ENCODE data around the gene SCUBE1.
A peak's percentile ranks its signal among the peaks of the same experiment; 100 is the strongest.

SCUBE1 gene

DNA sequence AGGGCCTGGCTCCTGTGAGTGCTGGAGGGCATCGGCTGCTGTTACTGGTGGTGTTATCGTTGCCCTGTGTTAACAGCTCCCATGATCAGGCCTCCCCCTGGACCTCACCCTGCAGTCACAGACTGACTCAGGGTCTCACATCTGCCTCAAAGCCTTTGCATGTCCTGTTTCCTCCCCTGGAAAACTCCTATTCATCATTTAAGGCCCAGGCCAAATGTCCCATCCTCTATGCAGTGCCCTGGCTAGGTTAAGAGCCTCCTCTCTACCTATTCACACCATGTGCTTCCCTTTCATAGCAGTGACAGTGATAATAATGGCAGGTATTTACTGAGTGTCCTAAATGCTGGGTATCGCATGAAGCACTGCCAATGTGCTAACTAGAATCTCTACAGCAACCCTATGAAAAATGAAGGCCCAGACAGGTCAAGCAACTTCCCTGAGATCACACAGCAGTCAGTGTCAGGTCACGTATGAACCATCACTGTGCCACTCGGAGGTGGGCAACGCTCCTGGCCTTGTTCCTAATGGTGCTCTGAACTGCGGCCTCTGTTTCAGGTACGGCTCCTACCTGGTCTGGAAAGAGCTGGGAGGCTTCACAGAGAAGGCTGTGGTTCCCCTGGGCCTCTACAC, 182.6 kb downstream of the SCUBE1 start:
- no peak overlapping the region for H3K4me3 ChIP-seq (replicated peaks; ENCODE audit: low read depth, low read length)
- DNase-seq (ENCODE audit: low read depth), result no peak
- TF ChIP-seq, protein P1, sequence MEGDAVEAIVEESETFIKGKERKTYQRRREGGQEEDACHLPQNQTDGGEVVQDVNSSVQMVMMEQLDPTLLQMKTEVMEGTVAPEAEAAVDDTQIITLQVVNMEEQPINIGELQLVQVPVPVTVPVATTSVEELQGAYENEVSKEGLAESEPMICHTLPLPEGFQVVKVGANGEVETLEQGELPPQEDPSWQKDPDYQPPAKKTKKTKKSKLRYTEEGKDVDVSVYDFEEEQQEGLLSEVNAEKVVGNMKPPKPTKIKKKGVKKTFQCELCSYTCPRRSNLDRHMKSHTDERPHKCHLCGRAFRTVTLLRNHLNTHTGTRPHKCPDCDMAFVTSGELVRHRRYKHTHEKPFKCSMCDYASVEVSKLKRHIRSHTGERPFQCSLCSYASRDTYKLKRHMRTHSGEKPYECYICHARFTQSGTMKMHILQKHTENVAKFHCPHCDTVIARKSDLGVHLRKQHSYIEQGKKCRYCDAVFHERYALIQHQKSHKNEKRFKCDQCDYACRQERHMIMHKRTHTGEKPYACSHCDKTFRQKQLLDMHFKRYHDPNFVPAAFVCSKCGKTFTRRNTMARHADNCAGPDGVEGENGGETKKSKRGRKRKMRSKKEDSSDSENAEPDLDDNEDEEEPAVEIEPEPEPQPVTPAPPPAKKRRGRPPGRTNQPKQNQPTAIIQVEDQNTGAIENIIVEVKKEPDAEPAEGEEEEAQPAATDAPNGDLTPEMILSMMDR (IDR thresholded peaks at IDR 0.05; ENCODE audit: low read length, missing control alignments), result no peak

DNA sequence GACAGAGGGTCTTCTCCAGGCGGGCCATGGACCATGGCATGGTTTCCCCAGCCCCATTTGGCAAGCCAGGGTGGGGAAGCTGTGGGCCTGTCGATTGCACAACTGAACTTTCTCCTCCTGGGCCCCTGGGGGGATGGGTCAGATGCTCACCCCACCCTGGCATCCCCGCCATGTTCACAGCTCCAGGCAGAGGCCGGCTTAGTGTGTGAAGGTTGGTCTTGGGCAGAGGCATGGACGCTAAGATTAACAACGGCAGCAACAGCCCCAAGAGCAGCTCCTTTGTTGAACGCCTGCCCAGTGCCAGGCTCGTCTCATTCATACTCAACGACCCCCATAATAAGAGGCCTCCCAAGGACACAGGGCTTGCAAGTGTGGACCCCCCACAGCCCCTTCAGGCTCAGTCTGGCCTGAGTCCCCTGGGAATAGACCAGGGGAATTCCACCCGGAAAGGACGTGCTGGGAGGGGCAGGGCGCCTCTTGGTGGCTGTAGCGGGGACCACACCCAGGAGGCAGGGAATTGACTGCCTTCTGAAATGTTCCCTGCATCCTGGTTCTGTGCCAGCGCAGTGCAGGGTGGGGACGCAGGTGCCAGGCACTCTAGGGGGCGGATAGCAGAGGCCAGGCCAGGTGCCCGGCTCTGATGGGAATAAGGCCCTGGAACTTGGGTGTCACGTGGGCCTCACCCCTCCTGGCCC, 183.5 kb downstream of the SCUBE1 start:
- TF ChIP-seq, protein P1 (IDR thresholded peaks at IDR 0.05; ENCODE audit: low read length, missing control alignments), result peak; percentile 22
- peak; percentile 20 for DNase-seq (ENCODE audit: low read depth)
- no peak overlapping the region for H3K4me3 ChIP-seq (replicated peaks; ENCODE audit: low read depth, low read length)

DNA sequence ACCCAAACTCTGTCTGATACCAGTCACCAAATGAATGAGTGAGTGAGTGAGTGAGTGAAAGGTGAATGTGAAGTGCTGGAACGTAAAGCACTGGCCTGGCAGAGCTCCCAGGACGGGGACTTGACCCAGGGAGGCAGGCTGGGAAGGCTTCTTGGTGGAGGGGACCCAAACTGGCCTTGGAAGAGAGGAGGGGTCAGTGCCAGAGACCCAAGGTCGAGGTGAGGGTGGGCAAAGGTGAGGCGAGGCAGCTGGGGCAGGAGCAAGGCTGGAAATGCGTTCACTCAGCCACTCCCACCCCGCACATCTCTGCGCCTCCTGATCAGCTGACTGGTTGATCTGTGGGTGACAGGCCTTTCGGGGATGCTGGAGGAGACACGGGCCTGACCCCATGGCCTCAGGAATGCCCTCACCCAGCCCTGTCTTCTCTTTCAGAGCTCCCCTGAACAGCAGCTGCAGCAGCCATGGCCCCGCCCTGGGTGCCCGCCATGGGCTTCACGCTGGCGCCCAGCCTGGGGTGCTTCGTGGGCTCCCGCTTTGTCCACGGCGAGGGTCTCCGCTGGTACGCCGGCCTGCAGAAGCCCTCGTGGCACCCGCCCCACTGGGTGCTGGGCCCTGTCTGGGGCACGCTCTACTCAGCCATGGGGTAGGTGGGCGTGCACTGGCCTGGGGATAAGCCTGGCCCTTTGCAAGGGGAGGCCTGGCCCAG, 184.2 kb downstream of the SCUBE1 start:
- TF ChIP-seq, protein P1 (IDR thresholded peaks at IDR 0.05; ENCODE audit: low read length, missing control alignments), result no peak
- H3K4me3 ChIP-seq (replicated peaks; ENCODE audit: low read depth, low read length), result no peak overlapping the region
- DNase-seq (ENCODE audit: low read depth), result no peak

DNA sequence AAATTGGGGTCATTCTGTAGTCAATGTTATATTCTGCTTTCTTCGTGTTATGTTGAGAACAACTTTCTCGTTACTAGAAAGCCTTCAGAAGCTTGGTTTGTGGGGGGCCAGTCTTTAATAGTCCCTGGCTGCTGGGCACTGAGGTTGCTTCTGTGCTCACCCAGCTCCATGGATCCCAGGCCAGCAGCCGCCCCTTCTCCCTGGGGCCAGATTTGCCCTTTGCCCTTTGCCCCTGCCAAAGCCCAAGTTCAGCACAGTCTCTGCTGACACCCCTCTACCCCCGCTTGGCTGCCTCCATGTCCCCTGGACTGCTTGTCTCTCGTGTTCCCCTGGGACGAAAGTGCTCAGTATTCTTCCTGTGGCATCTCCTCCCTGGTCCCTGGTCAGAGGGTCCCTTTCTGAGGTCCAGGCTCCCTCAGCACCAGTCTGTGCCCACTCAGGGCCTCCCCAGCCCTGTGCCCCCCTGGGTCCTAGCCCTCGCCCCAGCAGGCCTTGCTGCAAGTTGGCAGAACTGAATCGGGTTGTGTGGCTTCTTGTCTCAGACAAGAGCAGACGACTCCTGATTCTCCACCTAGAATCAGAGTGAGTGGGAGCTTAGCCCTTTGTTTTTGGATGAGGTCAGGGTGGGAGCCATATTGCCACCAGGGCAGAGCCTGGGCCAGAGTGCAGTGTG, 185.2 kb downstream of the SCUBE1 start:
- H3K4me3 ChIP-seq (replicated peaks; ENCODE audit: low read depth, low read length), result no peak overlapping the region
- DNase-seq (ENCODE audit: low read depth), result no peak
- TF ChIP-seq, protein P1 (IDR thresholded peaks at IDR 0.05; ENCODE audit: low read length, missing control alignments), result no peak

DNA sequence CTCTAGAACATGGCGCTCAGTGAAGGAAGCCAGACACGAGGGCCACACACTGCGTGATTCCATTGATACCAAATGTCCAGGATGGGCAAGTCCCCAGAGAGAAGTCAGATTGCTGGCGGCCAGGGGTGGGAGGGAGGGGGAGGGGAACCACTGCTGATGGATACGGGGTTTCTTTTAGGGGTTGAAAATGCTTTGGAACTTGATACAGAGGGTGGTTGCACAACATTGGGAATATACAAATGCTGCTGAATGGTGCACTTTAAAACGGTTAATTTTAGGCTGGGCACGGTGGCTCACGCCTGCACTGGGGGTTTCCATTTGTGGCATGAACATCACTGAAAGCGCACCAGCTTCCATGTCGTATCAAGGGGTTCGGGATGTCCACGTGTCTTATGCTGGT, 186.8 kb downstream of the SCUBE1 start:
- no peak overlapping the region for H3K4me3 ChIP-seq (replicated peaks; ENCODE audit: low read depth, low read length)
- DNase-seq (ENCODE audit: low read depth), result no peak
- TF ChIP-seq, protein P1 (IDR thresholded peaks at IDR 0.05; ENCODE audit: low read length, missing control alignments), result no peak

DNA sequence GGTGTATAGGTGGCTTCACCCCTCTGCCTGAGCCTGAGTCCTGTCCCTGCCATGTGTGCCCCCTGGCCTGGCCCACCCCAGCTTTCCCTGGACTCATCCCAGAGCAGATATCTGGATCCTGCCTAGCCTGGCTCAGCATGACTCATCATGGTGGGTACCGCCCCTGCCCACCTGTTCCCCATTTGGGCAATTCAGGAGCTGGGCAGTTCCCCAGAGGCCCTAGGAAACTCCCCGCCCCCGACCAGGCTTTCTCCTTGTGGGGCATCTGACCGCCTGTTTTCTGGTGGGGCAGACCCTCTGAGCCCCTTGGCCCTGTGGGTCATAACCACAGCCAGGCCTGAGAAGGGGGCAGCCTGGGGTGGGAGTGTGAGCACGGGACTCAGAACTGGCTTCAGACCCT, 187.4 kb downstream of the SCUBE1 start:
- TF ChIP-seq, protein P1 (IDR thresholded peaks at IDR 0.05; ENCODE audit: low read length, missing control alignments), result no peak
- DNase-seq (ENCODE audit: low read depth), result no peak
- no peak overlapping the region for H3K4me3 ChIP-seq (replicated peaks; ENCODE audit: low read depth, low read length)

All from fibroblast of pulmonary artery (primary cell).